Tibial nerve (tissue), 4 donors: ENCODE measurements around the gene ANO2.

ENCODE experiments used
- CTCF ChIP-seq, 5 experiments: fragments of 200-600 bp in 3 of 5; fragments of 450-650 bp in 2 of 5; sonication (generic) in 3 of 5; IDR thresholded peaks; one replicate each; pipeline ENCODE4 v1.5.1; 2016 to 2019; ENCODE audit warnings: antibody characterized with exemption in 5 of 5, mild to moderate bottlenecking in 3 of 5, moderate library complexity in 2 of 5
- EP300 ChIP-seq, 2 donors: sonication (generic); formaldehyde crosslinking; IDR thresholded peaks; one replicate each; pipeline ENCODE4 v1.6.1; 2017; ENCODE audit warnings: antibody characterized with exemption in 2 of 2, mild to moderate bottlenecking in 1 of 2
- POLR2A ChIP-seq, 2 donors: fragments of 450-650 bp; IDR thresholded peaks; one replicate each; pipeline ENCODE4 v1.6.1; 2017; ENCODE audit warnings: antibody characterized with exemption in 2 of 2, mild to moderate bottlenecking in 2 of 2, moderate library complexity in 2 of 2

- TF ChIP-seq CTCF (IDR thresholded peaks at IDR 0.05) (no peak), POLR2A (IDR thresholded peaks at IDR 0.05) (no peak), EP300 (IDR thresholded peaks at IDR 0.05) (no peak)
These were observed 166.2 kb downstream of the ANO2 start for GRCh38 chr12:5778821-5779220.
